ENCODE results near the gene FOXI2. TPM values are rescaled to one million over a fixed set of nuclear protein-coding genes. Genes with fewer than 3 reads are reported as not detected.
A peak's percentile ranks its signal among the peaks of the same experiment; 100 is the strongest.

FOXI2 gene
- total and polyA plus RNA-seq, 7 experiments from 2014 or later = 0.24 TPM; not detected in 6

DNA sequence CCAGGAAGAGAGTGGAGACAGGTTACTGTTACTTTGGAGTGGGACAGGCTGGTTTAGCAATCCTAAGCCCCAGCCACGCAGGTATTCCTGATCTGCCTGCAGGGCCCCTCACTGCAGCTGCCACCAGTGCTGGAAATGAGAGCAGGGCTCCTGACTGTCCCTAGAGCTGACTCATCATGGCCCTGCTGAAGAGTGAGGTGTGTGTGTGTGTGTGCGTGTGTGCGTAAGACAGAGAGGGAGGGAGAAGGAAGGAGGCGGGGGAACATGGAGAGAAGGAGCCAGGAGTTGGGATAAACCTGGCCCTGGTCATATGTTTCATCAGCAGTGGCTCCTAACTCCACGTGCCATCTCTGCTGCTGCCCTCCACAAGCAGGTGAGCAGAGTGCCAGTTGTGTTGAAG is 3.6 kb downstream of the FOXI2 start:
- Mint-ChIP-seq H3K27me3 (peaks cover 4 to 27% (median 14%) of the 10 kb centered on the region in 5 donors), H3K4me3 (no peak overlapping the region), H3K36me3 (no peaks in the 10 kb centered on the region), H3K27ac (no peak overlapping the region), H3K4me1 (no peaks in the 10 kb centered on the region), H3K9me3 (peaks cover 0 to 4% (median 0%) of the 10 kb centered on the region in 11 donors)
- Histone ChIP-seq H3K27me3 (ENCODE audit: control insufficient read depth in 2 of 2, insufficient read depth in 2 of 2, low read length in 2 of 2) (no peaks in the 10 kb centered on the region), H3K4me1 (ENCODE audit: control insufficient read depth in 2 of 2, insufficient read depth in 2 of 2, low read length in 2 of 2) (no peaks in the 10 kb centered on the region), H3K36me3 (ENCODE audit: control insufficient read depth in 2 of 3, insufficient read depth in 3 of 3, low read length in 3 of 3) (no peaks in the 10 kb centered on the region), H3K9me3 (ENCODE audit: control insufficient read depth in 2 of 3, low read length in 3 of 3) (no peaks in the 10 kb centered on the region), H3K4me3 (ENCODE audit: low read length) (no peak overlapping the region), H3K27ac (ENCODE audit: low read depth, low read length) (no peak overlapping the region)
- intact Hi-C loops (cut with micrococcal nuclease) = no loop called here
- ATAC-seq = no peak
- DNase-seq = no peak
- ChIA-PET CTCF (no interaction called here), POLR2A (no interaction called here)

DNA sequence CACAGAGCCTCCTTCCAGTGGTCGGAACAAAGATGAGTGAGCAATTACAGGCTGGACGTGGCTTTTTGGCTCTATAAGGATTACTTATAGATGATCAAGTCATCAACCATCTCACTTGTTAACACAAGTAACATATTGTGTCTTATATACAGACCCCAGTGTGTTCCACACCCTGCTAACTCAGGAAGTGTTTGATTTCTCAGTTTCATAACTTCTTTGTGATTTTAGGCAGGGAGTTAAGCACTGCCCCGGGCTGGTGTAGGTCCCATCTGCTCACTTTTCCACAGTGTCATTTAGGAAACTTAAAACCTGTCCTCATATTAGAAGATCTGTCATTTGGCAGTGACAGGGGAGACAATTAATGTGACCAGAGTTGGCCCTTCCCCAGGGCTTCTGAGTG is 6.2 kb downstream of the FOXI2 start:
- Histone ChIP-seq H3K36me3 (ENCODE audit: control insufficient read depth in 2 of 3, insufficient read depth in 3 of 3, low read length in 3 of 3) (no peaks in the 10 kb centered on the region), H3K27ac (ENCODE audit: low read depth, low read length) (no peak overlapping the region), H3K9me3 (ENCODE audit: control insufficient read depth in 2 of 3, low read length in 3 of 3) (no peaks in the 10 kb centered on the region), H3K4me3 (ENCODE audit: low read length) (no peak overlapping the region), H3K4me1 (ENCODE audit: control insufficient read depth in 2 of 2, insufficient read depth in 2 of 2, low read length in 2 of 2) (no peaks in the 10 kb centered on the region), H3K27me3 (ENCODE audit: control insufficient read depth in 2 of 2, insufficient read depth in 2 of 2, low read length in 2 of 2) (no peaks in the 10 kb centered on the region)
- peaks cover 0 to 15% (median 3%) of the 10 kb centered on the region in 5 donors for H3K27me3 Mint-ChIP-seq
- CTCF ChIA-PET = no interaction called here
- H3K4me1 Mint-ChIP-seq = no peaks in the 10 kb centered on the region
- DNase-seq (no peak), ATAC-seq (no peak)
- no peak overlapping the region for H3K4me3 Mint-ChIP-seq
- no peaks in the 10 kb centered on the region for H3K36me3 Mint-ChIP-seq
- intact Hi-C loops (cut with micrococcal nuclease) = no loop called here
- peaks cover 0 to 9% (median 0%) of the 10 kb centered on the region in 11 donors for H3K9me3 Mint-ChIP-seq
- POLR2A ChIA-PET = no interaction called here
- H3K27ac Mint-ChIP-seq = no peak overlapping the region

DNA sequence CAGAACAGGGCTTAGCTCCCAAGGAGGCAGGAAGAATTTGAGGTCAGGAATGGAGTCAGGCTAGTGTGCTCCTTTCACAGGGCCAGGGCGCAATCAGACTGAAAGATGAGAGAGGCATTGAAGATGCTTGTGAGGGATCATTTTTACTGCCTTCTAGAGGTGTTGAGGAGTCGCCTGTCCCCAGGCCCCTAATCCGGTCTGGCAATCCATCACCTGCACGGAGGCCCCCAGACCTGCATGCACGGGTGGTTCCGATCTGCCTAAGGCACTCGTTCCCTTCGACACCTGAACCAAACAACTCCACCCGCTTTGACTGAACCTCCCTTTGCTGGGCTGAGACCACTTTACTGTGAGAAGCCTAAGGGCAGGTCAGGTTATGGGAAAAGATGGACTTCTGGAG is 8.0 kb downstream of the FOXI2 start:
- Histone ChIP-seq H3K9me3 (ENCODE audit: control insufficient read depth in 2 of 3, low read length in 3 of 3) (no peaks in the 10 kb centered on the region), H3K27ac (ENCODE audit: low read depth, low read length) (no peak overlapping the region), H3K4me1 (ENCODE audit: control insufficient read depth in 2 of 2, insufficient read depth in 2 of 2, low read length in 2 of 2) (no peaks in the 10 kb centered on the region), H3K27me3 (ENCODE audit: control insufficient read depth in 2 of 2, insufficient read depth in 2 of 2, low read length in 2 of 2) (no peaks in the 10 kb centered on the region), H3K36me3 (ENCODE audit: control insufficient read depth in 2 of 3, insufficient read depth in 3 of 3, low read length in 3 of 3) (no peaks in the 10 kb centered on the region), H3K4me3 (ENCODE audit: low read length) (no peak overlapping the region)
- Mint-ChIP-seq H3K36me3 (peaks cover 0 to 3% (median 0%) of the 10 kb centered on the region in 5 donors), H3K9me3 (peaks cover 0 to 20% (median 6%) of the 10 kb centered on the region in 11 donors), H3K27ac (no peak overlapping the region), H3K27me3 (peaks cover 0 to 20% (median 9%) of the 10 kb centered on the region in 5 donors), H3K4me1 (no peaks in the 10 kb centered on the region), H3K4me3 (no peak overlapping the region)
- ChIA-PET CTCF (no interaction called here), POLR2A (no interaction called here)
- DNase-seq (no peak), ATAC-seq (no peak)
- intact Hi-C loops (cut with micrococcal nuclease) = no loop called here

DNA sequence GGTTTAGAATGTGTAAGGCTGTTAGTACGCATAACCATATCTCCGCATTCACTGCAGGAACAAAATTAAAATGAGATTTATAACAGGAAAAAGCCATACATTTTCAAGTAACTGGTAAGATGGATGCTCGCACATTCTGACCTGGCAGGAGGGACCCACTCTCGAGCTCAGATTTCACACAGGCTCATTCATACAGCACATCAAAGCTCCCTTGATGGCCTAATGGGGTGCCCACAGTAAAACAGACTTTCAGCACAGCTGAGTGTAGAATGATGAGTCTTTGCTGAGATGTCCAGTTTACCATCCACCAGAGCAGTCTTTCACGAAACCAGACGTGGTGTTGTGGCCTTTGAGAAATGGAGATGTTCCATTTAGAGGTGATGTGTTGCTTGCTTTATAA is 8.9 kb downstream of the FOXI2 start:
- Mint-ChIP-seq H3K4me3 (no peak overlapping the region), H3K9me3 (peaks cover 0 to 20% (median 6%) of the 10 kb centered on the region in 11 donors), H3K4me1 (no peaks in the 10 kb centered on the region), H3K36me3 (peaks cover 0 to 3% (median 0%) of the 10 kb centered on the region in 5 donors), H3K27me3 (peaks cover 0 to 25% (median 12%) of the 10 kb centered on the region in 5 donors), H3K27ac (no peak overlapping the region)
- H3K9me3 ChIP-seq (ENCODE audit: control insufficient read depth in 2 of 3, low read length in 3 of 3) = no peaks in the 10 kb centered on the region
- ChIA-PET CTCF (no interaction called here), POLR2A (no interaction called here)
- ATAC-seq (no peak), DNase-seq (no peak)
- no peaks in the 10 kb centered on the region for H3K27me3 ChIP-seq (ENCODE audit: control insufficient read depth in 2 of 2, insufficient read depth in 2 of 2, low read length in 2 of 2)
- no peaks in the 10 kb centered on the region for H3K4me1 ChIP-seq (ENCODE audit: control insufficient read depth in 2 of 2, insufficient read depth in 2 of 2, low read length in 2 of 2)
- H3K4me3 ChIP-seq (ENCODE audit: low read length) = no peak overlapping the region
- H3K36me3 ChIP-seq (ENCODE audit: control insufficient read depth in 2 of 3, insufficient read depth in 3 of 3, low read length in 3 of 3) = no peaks in the 10 kb centered on the region
- intact Hi-C loops (cut with micrococcal nuclease) = no loop called here
- H3K27ac ChIP-seq (ENCODE audit: low read depth, low read length) = no peak overlapping the region

DNA sequence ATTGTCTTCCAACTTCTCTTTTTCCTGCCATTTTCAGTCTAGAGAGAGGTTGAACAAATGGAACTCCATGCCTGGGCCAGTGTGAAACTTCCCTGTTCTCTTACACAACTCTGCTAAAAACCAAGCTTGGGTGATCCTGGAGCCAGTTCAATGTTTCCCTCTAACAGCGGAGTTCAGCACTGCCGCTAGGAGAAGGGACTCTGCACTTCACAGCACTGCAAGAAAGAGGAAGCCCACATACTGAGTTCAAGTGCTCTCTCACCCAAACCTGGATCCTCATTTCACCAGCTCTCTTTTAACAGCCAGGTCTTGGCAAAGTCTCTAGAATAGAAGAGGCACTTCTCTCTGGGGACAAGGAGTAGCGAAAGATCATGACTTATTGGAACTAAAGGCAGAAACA is 18.8 kb downstream of the FOXI2 start:
- DNase-seq = no peak
- H3K9me3 Mint-ChIP-seq = peaks cover 0 to 8% (median 0%) of the 10 kb centered on the region in 11 donors
- Histone ChIP-seq H3K27me3 (ENCODE audit: control insufficient read depth in 2 of 2, insufficient read depth in 2 of 2, low read length in 2 of 2) (no peaks in the 10 kb centered on the region), H3K4me1 (ENCODE audit: control insufficient read depth in 2 of 2, insufficient read depth in 2 of 2, low read length in 2 of 2) (no peaks in the 10 kb centered on the region), H3K9me3 (ENCODE audit: control insufficient read depth in 2 of 3, low read length in 3 of 3) (no peaks in the 10 kb centered on the region), H3K4me3 (ENCODE audit: low read length) (no peak overlapping the region), H3K36me3 (ENCODE audit: control insufficient read depth in 2 of 3, insufficient read depth in 3 of 3, low read length in 3 of 3) (no peaks in the 10 kb centered on the region), H3K27ac (ENCODE audit: low read depth, low read length) (no peak overlapping the region)
- no peak overlapping the region for H3K4me3 Mint-ChIP-seq
- POLR2A ChIA-PET = no interaction called here
- peak; percentile 63 for ATAC-seq
- H3K27ac Mint-ChIP-seq = no peak overlapping the region
- H3K36me3 Mint-ChIP-seq = no peaks in the 10 kb centered on the region
- intact Hi-C loops (cut with micrococcal nuclease) = no loop called here
- H3K4me1 Mint-ChIP-seq = no peaks in the 10 kb centered on the region
- CTCF ChIA-PET = no interaction called here
- peaks cover 0 to 26% (median 14%) of the 10 kb centered on the region in 5 donors for H3K27me3 Mint-ChIP-seq

DNA sequence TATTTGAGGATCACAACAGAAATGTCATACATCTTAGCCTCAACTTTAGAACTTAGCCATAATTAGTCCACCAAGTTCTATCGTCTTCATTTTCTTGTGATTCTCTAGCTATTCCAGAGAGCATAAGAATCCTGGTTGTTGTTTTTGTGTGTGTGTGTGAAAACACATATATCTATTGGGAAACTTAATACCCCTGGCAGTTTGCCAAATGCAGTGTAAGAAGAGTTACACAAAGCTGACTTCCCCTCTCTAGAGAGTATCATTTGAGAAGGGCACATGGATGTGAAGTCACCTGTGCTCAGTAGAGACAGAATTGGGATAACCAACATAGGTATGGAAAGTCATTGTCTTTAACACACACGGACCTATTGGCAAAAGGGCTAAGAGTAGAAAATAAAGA is 19.3 kb downstream of the FOXI2 start:
- intact Hi-C loops (cut with micrococcal nuclease) = no loop called here
- Histone ChIP-seq H3K4me3 (ENCODE audit: low read length) (no peak overlapping the region), H3K27me3 (ENCODE audit: control insufficient read depth in 2 of 2, insufficient read depth in 2 of 2, low read length in 2 of 2) (no peaks in the 10 kb centered on the region), H3K27ac (ENCODE audit: low read depth, low read length) (no peak overlapping the region), H3K36me3 (ENCODE audit: control insufficient read depth in 2 of 3, insufficient read depth in 3 of 3, low read length in 3 of 3) (no peaks in the 10 kb centered on the region), H3K9me3 (ENCODE audit: control insufficient read depth in 2 of 3, low read length in 3 of 3) (no peaks in the 10 kb centered on the region), H3K4me1 (ENCODE audit: control insufficient read depth in 2 of 2, insufficient read depth in 2 of 2, low read length in 2 of 2) (no peaks in the 10 kb centered on the region)
- H3K9me3 Mint-ChIP-seq = peaks cover 0 to 4% (median 0%) of the 10 kb centered on the region in 11 donors
- ATAC-seq (no peak), DNase-seq (no peak)
- no peak overlapping the region for H3K4me3 Mint-ChIP-seq
- H3K36me3 Mint-ChIP-seq = no peaks in the 10 kb centered on the region
- POLR2A ChIA-PET = no interaction called here
- CTCF ChIA-PET = no interaction called here
- no peaks in the 10 kb centered on the region for H3K4me1 Mint-ChIP-seq
- no peak overlapping the region for H3K27ac Mint-ChIP-seq
- H3K27me3 Mint-ChIP-seq = peaks cover 0 to 23% (median 14%) of the 10 kb centered on the region in 5 donors

DNA sequence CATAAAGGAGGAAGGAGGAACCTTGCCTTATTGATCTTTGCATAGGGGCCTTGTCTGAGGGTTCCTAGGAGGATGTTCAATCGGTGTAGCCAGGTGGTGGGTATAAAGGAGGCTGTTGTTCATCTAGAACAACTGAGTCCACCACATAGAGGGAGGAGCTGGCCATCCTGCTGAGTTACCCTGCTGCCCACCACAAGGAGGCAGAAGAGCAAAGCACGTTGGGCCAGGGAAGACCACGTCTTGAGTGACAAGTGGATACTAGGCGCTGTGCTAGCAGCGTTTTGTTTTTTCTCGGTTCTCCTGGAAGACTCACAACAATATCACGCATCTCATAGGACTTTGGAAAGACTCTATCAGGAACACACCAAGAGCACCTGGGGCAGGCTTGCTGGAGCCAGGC is 20.0 kb downstream of the FOXI2 start:
- DNase-seq (no peak), ATAC-seq (no peak)
- no peak overlapping the region for H3K4me3 Mint-ChIP-seq
- Histone ChIP-seq H3K4me3 (ENCODE audit: low read length) (no peak overlapping the region), H3K27ac (ENCODE audit: low read depth, low read length) (no peak overlapping the region), H3K27me3 (ENCODE audit: control insufficient read depth in 2 of 2, insufficient read depth in 2 of 2, low read length in 2 of 2) (no peaks in the 10 kb centered on the region), H3K36me3 (ENCODE audit: control insufficient read depth in 2 of 3, insufficient read depth in 3 of 3, low read length in 3 of 3) (no peaks in the 10 kb centered on the region), H3K4me1 (ENCODE audit: control insufficient read depth in 2 of 2, insufficient read depth in 2 of 2, low read length in 2 of 2) (no peaks in the 10 kb centered on the region), H3K9me3 (ENCODE audit: control insufficient read depth in 2 of 3, low read length in 3 of 3) (no peaks in the 10 kb centered on the region)
- H3K27ac Mint-ChIP-seq = no peak overlapping the region
- ChIA-PET POLR2A (no interaction called here), CTCF (no interaction called here)
- H3K4me1 Mint-ChIP-seq = no peaks in the 10 kb centered on the region
- no peaks in the 10 kb centered on the region for H3K36me3 Mint-ChIP-seq
- H3K27me3 Mint-ChIP-seq = peaks cover 4 to 29% (median 19%) of the 10 kb centered on the region in 5 donors
- intact Hi-C loops (cut with micrococcal nuclease) = no loop called here
- peaks cover 0 to 5% (median under 1%) of the 10 kb centered on the region in 11 donors for H3K9me3 Mint-ChIP-seq
